ENCODE data around the gene RALGAPA2. TPM values are rescaled to one million over a fixed set of nuclear protein-coding genes. Genes with fewer than 3 reads are reported as not detected.

The RALGAPA2 gene
- total and polyA plus RNA-seq, 2 experiments from 2014 or later, result 13.1 to 43.4 TPM

- Mint-ChIP-seq H3K4me1 (no peaks in the 10 kb centered on the region), H3K36me3 (ENCODE audit: low read depth) (peaks cover 23% of the 10 kb centered on the region; the same call in 2 of the 3 replicates), H3K27me3 (ENCODE audit: insufficient read depth, low read depth, poor library complexity) (no peaks in the 10 kb centered on the region), H3K27ac (no peak overlapping the region), H3K4me3 (no peak overlapping the region), H3K9me3 (no peaks in the 10 kb centered on the region; the same call in 2 of the 3 replicates)
- Histone ChIP-seq H3K4me2 (no peak overlapping the region), H4K20me1 (replicated peaks; ENCODE audit: insufficient read depth) (no peaks in the 10 kb centered on the region; the same call in 1 of the 2 replicates), H3K79me2 (replicated peaks; ENCODE audit: insufficient read depth) (no peaks in the 10 kb centered on the region), H3K4me3 (no peak overlapping the region), H3K27ac (ENCODE audit: low read depth) (no peak overlapping the region), H3F3A (replicated peaks; ENCODE audit: low read depth) (no peaks in the 10 kb centered on the region), H3K36me3 (ENCODE audit: insufficient read depth) (0 out of 2 replicates have a peak, but pooled peaks cover 5% of the 10 kb centered on the region), H3K4me1 (ENCODE audit: insufficient read depth) (no peaks in the 10 kb centered on the region), H3K27me3 (ENCODE audit: insufficient read depth) (no peaks in the 10 kb centered on the region), H2AFZ (no peak overlapping the region), H3K9me2 (ENCODE audit: insufficient read depth) (no peaks in the 10 kb centered on the region; the same call in 1 of the 2 replicates)
- no peak for ATAC-seq
- DNase-seq (ENCODE audit: low spot score), result no peak
- TF ChIP-seq, protein P1, sequence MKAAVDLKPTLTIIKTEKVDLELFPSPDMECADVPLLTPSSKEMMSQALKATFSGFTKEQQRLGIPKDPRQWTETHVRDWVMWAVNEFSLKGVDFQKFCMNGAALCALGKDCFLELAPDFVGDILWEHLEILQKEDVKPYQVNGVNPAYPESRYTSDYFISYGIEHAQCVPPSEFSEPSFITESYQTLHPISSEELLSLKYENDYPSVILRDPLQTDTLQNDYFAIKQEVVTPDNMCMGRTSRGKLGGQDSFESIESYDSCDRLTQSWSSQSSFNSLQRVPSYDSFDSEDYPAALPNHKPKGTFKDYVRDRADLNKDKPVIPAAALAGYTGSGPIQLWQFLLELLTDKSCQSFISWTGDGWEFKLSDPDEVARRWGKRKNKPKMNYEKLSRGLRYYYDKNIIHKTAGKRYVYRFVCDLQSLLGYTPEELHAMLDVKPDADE (IDR thresholded peaks at IDR 0.05), result no peak
- TF ChIP-seq POLR2AphosphoS5 (IDR thresholded peaks at IDR 0.05; ENCODE audit: low read depth), result no peak
- TF ChIP-seq ZNF331 (CRISPR knock-in tag; IDR thresholded peaks at IDR 0.05; ENCODE audit: low read depth), result no peak
- no peak for TF ChIP-seq ZNF462 (CRISPR knock-in tag; IDR thresholded peaks at IDR 0.05)
- TF ChIP-seq EZH2phosphoT487 (IDR thresholded peaks at IDR 0.05; ENCODE audit: unreplicated experiment), result no peak
- no peak for TF ChIP-seq CREB1 (CRISPR knock-in tag; IDR thresholded peaks at IDR 0.05; ENCODE audit: low read depth)
These were observed 81.9 kb downstream of the RALGAPA2 start for GRCh38 chr20:20630551-20630950.
